Stomach (tissue), 9 donors: Measurements from ENCODE around the gene RIPOR3. TPM values are rescaled to one million over a fixed set of nuclear protein-coding genes. Genes with fewer than 3 reads are reported as not detected.
A peak's percentile ranks its signal among the peaks of the same experiment; 100 is the strongest.

ENCODE experiments used
- DNase-seq, 2 donors: peaks; one replicate each; pipeline versions ENCODE4 v3.0.0 to v3.0.0-alpha.2; 2013 to 2019
- H3K27ac ChIP-seq, 5 donors: fragments of 200-600 bp in 4 of 5; sonication (generic) in 4 of 5; one replicate each; pipeline ENCODE4 v1.5.1; 2013 to 2019; ENCODE audit warnings: mild to moderate bottlenecking in 1 of 5, moderate library complexity in 1 of 5
- H3K27me3 ChIP-seq, 3 donors: fragments of 200-600 bp; sonication (generic); one replicate each; pipeline ENCODE4 v1.5.1; 2017 to 2019; ENCODE audit warnings: mixed run types in 1 of 3
- H3K36me3 ChIP-seq, 4 donors: fragments of 200-600 bp; sonication (generic); 1 replicate in 3 of 4; 2 replicates in 1 of 4; pipeline ENCODE4 v1.5.1; 2016 to 2019
- H3K4me1 ChIP-seq, 4 donors: fragments of 200-600 bp; sonication (generic); one replicate each; pipeline ENCODE4 v1.5.1; 2016 to 2019
- H3K4me3 ChIP-seq, 4 donors: fragments of 200-600 bp; sonication (generic) in 3 of 4; one replicate each; pipeline ENCODE4 v1.5.1; 2016 to 2019; ENCODE audit warnings: mild to moderate bottlenecking in 1 of 4
- H3K9me3 ChIP-seq, 4 donors: fragments of 200-600 bp; sonication (generic); one replicate each; pipeline ENCODE4 v1.5.1; 2016 to 2019
- EP300 ChIP-seq: sonication (generic); formaldehyde crosslinking; IDR thresholded peaks from one replicate; pipeline ENCODE4 v1.6.1; 2017; ENCODE audit warnings: antibody characterized with exemption
- POLR2A ChIP-seq, 4 donors: fragments of 450-650 bp; IDR thresholded peaks; one replicate each; pipeline ENCODE4 v1.6.1; 2016; ENCODE audit warnings: antibody characterized with exemption in 4 of 4, control low read depth in 2 of 4, mild to moderate bottlenecking in 1 of 4, moderate library complexity in 1 of 4
- POLR2AphosphoS5 ChIP-seq, 3 donors: sonication (generic); formaldehyde crosslinking; IDR thresholded peaks; one replicate each; pipeline ENCODE4 v1.6.1; 2016; ENCODE audit warnings: antibody characterized with exemption in 3 of 3
- WGBS, 5 donors: extraction: QIAGEN DNeasy Blood & Tissue Kit in 3 of 5; methylation state at CpG; one replicate each; pipeline versions ENCODE4 v1.1.5 to v1.1.7; 2013 to 2018; 5-methylcytosine and 5-hydroxymethylcytosine counted together
- intact Hi-C: fragments of 100-400 bp; cut with DNase I; formaldehyde crosslinking; loops from one replicate; pipeline ENCODE4 v1.15.1; 2023; ENCODE audit warnings: low total_unique reads
- polyA plus RNA-seq, 3 donors: library from polyadenylated mRNA; stranded (reverse); fragments of 200-250 nt; gene quantifications; one replicate each; pipeline ENCODE4 v1.2.3, GENCODE V29; 2013
- total RNA-seq, 5 donors: library from RNA; depleted of rRNA; stranded (reverse); fragments of >200 nt; gene quantifications; one replicate each; pipeline versions ENCODE4 v1.1.0 to v1.2.3, GENCODE V29; 2014 to 2016
- TF ChIP-seq, protein P1 (sequence below), 7 experiments: fragments of 450-650 bp in 4 of 7; fragments of 200-600 bp in 3 of 7; sonication (generic) in 3 of 7; IDR thresholded peaks; one replicate each; pipeline ENCODE4 v1.5.1; 2016 to 2019; ENCODE audit warnings: antibody characterized with exemption in 7 of 7, control low read depth in 2 of 7, mild to moderate bottlenecking in 1 of 7
- donor health status: healthy with polysubstance abuse.
- donor health status: Bipolar disorder and iron deficiency.
- donor health status: healthy.

RIPOR3 gene
- total and polyA plus RNA-seq, 8 donors: 4.4 to 61.1 (median 8.2) TPM

DNA sequence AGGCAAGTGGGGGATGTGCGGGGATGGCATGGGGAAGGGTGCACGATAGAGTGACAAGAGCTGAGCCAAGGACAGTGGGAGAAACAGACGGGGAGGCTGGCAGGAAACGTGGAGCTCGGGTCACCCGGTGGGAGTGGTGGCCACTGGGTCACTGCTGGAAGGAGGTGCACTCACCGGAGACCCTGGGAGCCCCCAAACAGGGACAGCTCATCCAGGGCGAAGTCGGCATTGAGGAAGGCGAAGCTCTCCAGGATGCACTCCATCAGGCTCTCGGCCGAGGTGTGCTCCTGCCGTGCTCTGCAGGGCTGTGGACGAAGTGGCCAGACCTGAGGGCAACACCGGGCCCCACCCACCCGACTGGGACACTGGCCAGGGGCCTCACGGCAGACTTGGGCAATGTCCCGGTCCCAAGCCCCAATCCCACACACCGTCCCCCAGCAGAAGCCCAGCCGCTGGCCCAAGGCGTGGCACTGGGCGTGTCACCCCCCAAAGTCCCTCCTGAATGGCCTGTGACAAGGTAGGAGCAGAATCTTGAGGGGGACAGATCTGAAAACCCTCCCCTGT lies 93.9 kb downstream of the RIPOR3 start:
- intact Hi-C loops: no loop called here
- DNase-seq: peak in 1 of 2 donors; percentile 48
- WGBS, 5 donors: 45 to 68% (median 58%) methylated on average over 17 to 22 of the region's 22 CpGs
- no peak overlapping the region for H3K27ac ChIP-seq
- H3K36me3 ChIP-seq: peaks cover 0 to 11% (median 5%) of the 10 kb centered on the region in 4 donors
- TF ChIP-seq, protein P1, sequence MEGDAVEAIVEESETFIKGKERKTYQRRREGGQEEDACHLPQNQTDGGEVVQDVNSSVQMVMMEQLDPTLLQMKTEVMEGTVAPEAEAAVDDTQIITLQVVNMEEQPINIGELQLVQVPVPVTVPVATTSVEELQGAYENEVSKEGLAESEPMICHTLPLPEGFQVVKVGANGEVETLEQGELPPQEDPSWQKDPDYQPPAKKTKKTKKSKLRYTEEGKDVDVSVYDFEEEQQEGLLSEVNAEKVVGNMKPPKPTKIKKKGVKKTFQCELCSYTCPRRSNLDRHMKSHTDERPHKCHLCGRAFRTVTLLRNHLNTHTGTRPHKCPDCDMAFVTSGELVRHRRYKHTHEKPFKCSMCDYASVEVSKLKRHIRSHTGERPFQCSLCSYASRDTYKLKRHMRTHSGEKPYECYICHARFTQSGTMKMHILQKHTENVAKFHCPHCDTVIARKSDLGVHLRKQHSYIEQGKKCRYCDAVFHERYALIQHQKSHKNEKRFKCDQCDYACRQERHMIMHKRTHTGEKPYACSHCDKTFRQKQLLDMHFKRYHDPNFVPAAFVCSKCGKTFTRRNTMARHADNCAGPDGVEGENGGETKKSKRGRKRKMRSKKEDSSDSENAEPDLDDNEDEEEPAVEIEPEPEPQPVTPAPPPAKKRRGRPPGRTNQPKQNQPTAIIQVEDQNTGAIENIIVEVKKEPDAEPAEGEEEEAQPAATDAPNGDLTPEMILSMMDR (IDR thresholded peaks at IDR 0.05): no peak
- no peak for TF ChIP-seq POLR2A (IDR thresholded peaks at IDR 0.05)
- no peak for TF ChIP-seq POLR2AphosphoS5 (IDR thresholded peaks at IDR 0.05)
- TF ChIP-seq EP300: no peak
- H3K4me3 ChIP-seq: no peak overlapping the region
- H3K9me3 ChIP-seq: no peaks in the 10 kb centered on the region
- peaks cover 0 to 29% (median 0%) of the 10 kb centered on the region in 3 donors for H3K27me3 ChIP-seq
- peaks cover 7 to 46% (median 26%) of the 10 kb centered on the region in 4 donors for H3K4me1 ChIP-seq

DNA sequence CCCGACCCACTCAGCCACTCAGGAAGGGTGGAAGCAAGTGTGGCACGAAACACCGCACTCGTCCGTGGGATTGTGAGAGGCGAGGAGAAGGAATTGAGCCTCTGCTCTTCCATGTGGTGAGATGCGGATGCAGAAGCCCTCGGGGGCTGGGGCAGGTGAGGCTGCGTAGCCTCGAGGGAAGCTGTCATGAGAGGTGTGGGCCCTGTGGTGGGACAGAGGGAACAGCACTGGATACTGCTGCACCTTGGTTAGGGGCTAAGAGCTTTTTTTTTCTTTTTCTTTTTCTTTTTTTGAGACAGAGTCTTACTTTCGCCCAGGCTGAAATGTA lies 94.7 kb downstream of the RIPOR3 start:
- Histone ChIP-seq H3K27me3 (peaks cover 0 to 20% (median 0%) of the 10 kb centered on the region in 3 donors), H3K27ac (no peak overlapping the region), H3K4me1 (peaks cover 7 to 54% (median 34%) of the 10 kb centered on the region in 4 donors), H3K36me3 (peaks cover 0 to 11% (median 2%) of the 10 kb centered on the region in 4 donors), H3K4me3 (no peak overlapping the region), H3K9me3 (no peaks in the 10 kb centered on the region)
- intact Hi-C loops: no loop called here
- no peak for DNase-seq
- TF ChIP-seq POLR2AphosphoS5 (IDR thresholded peaks at IDR 0.05): no peak
- no peak for TF ChIP-seq EP300
- TF ChIP-seq, protein P1 (IDR thresholded peaks at IDR 0.05): no peak
- TF ChIP-seq POLR2A (IDR thresholded peaks at IDR 0.05): no peak
- 87 to 93% (median 90%) methylated on average over 11 of the region's 11 CpGs for WGBS, 5 donors

DNA sequence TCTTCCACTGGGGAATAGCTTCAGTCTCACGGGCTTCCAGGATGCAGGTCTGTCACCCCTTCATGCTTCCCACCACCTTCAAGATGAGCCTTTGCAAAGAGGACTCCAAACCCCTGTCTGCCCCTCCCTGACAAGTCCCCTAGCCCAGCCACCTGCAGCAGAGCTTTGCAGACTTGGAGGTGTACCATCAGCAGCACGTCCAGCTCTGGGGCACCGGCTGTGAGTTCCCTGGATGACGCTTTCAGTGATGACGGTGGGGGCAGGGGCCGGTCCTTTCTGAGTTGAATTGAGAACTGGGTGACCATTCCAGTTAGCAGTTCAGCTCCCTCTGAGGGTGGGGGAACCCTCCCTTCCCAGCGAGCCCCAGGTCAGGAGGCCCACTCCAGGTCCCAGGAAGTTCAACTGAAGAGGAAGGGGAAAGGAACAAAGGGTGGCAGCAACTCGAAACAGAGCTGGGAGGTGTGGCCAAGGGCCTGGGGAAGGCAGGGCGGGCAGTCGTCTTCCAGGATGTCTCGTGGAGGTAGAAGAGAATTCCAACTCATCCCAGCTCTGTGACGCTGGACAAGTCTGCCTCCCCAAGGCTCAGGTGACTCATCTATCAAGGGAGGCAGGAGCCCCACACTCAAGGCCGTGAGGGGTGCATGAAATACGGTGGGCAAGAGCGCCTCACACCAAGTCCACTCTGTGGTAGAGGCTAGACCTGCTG lies 95.2 kb downstream of the RIPOR3 start:
- WGBS, 5 donors: 23 to 51% (median 30%) methylated on average over 10 to 15 of the region's 15 CpGs
- Histone ChIP-seq H3K27me3 (peaks cover 0 to 20% (median 0%) of the 10 kb centered on the region in 3 donors), H3K4me1 (peaks cover 7 to 60% (median 37%) of the 10 kb centered on the region in 4 donors), H3K9me3 (no peaks in the 10 kb centered on the region), H3K4me3 (no peak overlapping the region), H3K27ac (no peak overlapping the region), H3K36me3 (peaks cover 0 to 11% (median 2%) of the 10 kb centered on the region in 4 donors)
- intact Hi-C loops: no loop called here
- no peak for TF ChIP-seq POLR2AphosphoS5 (IDR thresholded peaks at IDR 0.05)
- TF ChIP-seq EP300: no peak
- no peak for TF ChIP-seq POLR2A (IDR thresholded peaks at IDR 0.05)
- peak in 1 of 2 donors; percentile 51 for DNase-seq

DNA sequence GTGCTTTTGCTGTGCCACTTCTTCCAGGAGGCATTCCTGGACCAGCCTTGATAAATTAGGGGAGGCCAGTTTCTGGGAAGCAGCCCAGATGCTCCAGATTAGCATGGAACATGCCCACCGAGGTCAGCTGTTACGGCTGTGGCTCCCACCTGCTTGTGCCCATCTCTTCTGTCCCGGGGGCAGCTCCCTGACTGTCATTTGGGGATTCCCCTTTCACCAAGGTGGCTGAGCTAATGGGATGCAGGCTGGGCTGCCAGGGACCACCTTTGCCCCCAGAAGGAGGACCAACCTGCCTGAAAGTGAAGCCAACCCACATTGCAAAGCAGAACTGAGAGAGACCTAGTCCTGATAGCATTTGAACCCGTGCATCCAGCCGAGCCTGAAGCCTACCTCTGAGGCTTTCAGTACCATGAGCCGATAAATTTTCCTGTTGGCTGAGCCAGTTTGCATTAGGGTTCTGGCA lies 95.9 kb downstream of the RIPOR3 start:
- Histone ChIP-seq H3K4me3 (no peak overlapping the region), H3K27me3 (peaks cover 0 to 20% (median 0%) of the 10 kb centered on the region in 3 donors), H3K4me1 (peaks cover 7 to 61% (median 37%) of the 10 kb centered on the region in 4 donors), H3K9me3 (no peaks in the 10 kb centered on the region), H3K27ac (no peak overlapping the region), H3K36me3 (peaks cover 0 to 15% (median 4%) of the 10 kb centered on the region in 4 donors)
- TF ChIP-seq POLR2A (IDR thresholded peaks at IDR 0.05) (no peak), POLR2AphosphoS5 (IDR thresholded peaks at IDR 0.05) (no peak), EP300 (no peak)
- TF ChIP-seq, protein P1 (IDR thresholded peaks at IDR 0.05): no peak
- intact Hi-C loops: no loop called here
- 48 to 69% (median 62%) methylated on average over 3 to 6 of the region's 6 CpGs for WGBS, 5 donors
- DNase-seq: no peak
